HL-60 (cell line): ENCODE measurements around the gene LARP1.

ENCODE experiments used
- CTCF ChIP-seq: IDR thresholded peaks from one replicate; pipeline ENCODE4 v1.5.1; 2011; ENCODE audit warnings: low read length, control low read depth, inconsistent platforms; ENCODE audit not compliant: insufficient read depth
- GABPA ChIP-seq: IDR thresholded peaks from 2 replicates; pipeline ENCODE4 v1.6.1; 2012; ENCODE audit warnings: low read depth
- POLR2AphosphoS5 ChIP-seq: IDR thresholded peaks from 2 replicates; pipeline ENCODE4 v1.6.1; 2012; ENCODE audit warnings: low read depth
- TF ChIP-seq, protein P1 (sequence below): IDR thresholded peaks from 2 replicates; pipeline ENCODE4 v1.6.1; 2012; ENCODE audit warnings: low read depth; ENCODE audit not compliant: insufficient replicate concordance

DNA sequence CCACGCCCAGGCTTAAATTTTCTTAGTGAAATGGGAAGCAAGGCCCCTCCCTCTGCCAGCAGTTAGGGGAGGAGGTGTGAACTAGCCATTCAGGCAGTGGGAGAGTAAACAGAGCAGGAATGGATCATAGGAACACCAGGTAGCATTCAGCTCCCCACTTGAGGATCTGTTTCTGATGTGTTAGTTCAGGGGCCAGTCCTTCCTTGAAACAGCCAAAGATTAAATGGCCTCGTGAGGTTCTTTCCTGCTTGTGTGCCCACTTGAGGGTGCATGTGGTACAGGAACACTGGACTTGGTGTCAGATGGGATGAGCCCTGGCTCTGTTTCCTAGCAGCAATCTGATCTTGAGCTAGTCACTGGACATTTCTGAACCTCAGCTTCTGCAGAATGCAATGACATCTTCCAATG, 74.0 kb downstream of the LARP1 start:
- TF ChIP-seq CTCF (no peak), GABPA (no peak), POLR2AphosphoS5 (no peak)
- TF ChIP-seq, protein P1, sequence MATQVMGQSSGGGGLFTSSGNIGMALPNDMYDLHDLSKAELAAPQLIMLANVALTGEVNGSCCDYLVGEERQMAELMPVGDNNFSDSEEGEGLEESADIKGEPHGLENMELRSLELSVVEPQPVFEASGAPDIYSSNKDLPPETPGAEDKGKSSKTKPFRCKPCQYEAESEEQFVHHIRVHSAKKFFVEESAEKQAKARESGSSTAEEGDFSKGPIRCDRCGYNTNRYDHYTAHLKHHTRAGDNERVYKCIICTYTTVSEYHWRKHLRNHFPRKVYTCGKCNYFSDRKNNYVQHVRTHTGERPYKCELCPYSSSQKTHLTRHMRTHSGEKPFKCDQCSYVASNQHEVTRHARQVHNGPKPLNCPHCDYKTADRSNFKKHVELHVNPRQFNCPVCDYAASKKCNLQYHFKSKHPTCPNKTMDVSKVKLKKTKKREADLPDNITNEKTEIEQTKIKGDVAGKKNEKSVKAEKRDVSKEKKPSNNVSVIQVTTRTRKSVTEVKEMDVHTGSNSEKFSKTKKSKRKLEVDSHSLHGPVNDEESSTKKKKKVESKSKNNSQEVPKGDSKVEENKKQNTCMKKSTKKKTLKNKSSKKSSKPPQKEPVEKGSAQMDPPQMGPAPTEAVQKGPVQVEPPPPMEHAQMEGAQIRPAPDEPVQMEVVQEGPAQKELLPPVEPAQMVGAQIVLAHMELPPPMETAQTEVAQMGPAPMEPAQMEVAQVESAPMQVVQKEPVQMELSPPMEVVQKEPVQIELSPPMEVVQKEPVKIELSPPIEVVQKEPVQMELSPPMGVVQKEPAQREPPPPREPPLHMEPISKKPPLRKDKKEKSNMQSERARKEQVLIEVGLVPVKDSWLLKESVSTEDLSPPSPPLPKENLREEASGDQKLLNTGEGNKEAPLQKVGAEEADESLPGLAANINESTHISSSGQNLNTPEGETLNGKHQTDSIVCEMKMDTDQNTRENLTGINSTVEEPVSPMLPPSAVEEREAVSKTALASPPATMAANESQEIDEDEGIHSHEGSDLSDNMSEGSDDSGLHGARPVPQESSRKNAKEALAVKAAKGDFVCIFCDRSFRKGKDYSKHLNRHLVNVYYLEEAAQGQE, result no peak
